SJCRH30 (cell line): ENCODE data around the gene ALOX15B. TPM values are rescaled to one million over a fixed set of nuclear protein-coding genes. Genes with fewer than 3 reads are reported as not detected.

Experiments used
- DNase-seq, 2 experiments: peaks; one replicate each; pipeline ENCODE4 v3.0.0-alpha.2; 2015 to 2020
- H3K27ac ChIP-seq: fragments of 250-450 bp; sonication (Bioruptor Pico); 2 replicates; pipeline ENCODE4 v1.5.1; 2020; ENCODE audit warnings: mild to moderate bottlenecking, moderate library complexity
- H3K27me3 ChIP-seq: fragments of 250-450 bp; sonication (Bioruptor Pico); 2 replicates; pipeline ENCODE4 v1.5.1; 2020; ENCODE audit warnings: mild to moderate bottlenecking, moderate library complexity
- H3K36me3 ChIP-seq: fragments of 250-450 bp; sonication (Bioruptor Pico); 2 replicates; pipeline ENCODE4 v1.5.1; 2020; ENCODE audit warnings: mild to moderate bottlenecking, moderate library complexity
- H3K4me1 ChIP-seq: fragments of 250-450 bp; sonication (Bioruptor Pico); 2 replicates; pipeline ENCODE4 v1.5.1; 2020; ENCODE audit warnings: mild to moderate bottlenecking, moderate library complexity
- H3K4me3 ChIP-seq: fragments of 250-450 bp; sonication (Bioruptor Pico); 2 replicates; pipeline ENCODE4 v1.5.1; 2020; ENCODE audit warnings: mild to moderate bottlenecking, moderate library complexity
- H3K9me3 ChIP-seq: fragments of 250-450 bp; sonication (Bioruptor Pico); replicated peaks from 2 replicates; pipeline ENCODE4 v1.5.1; 2020; ENCODE audit warnings: mild to moderate bottlenecking, moderate library complexity
- total RNA-seq: library from RNA; depleted of rRNA; stranded (reverse); fragments of >200 nt; shearing (Covaris generic); gene quantifications from 2 replicates; pipeline ENCODE4 v1.2.3, GENCODE V29; 2014; rRNA removed

ALOX15B gene
- total RNA-seq, 1 experiment from 2014 or later, result not detected

DNA sequence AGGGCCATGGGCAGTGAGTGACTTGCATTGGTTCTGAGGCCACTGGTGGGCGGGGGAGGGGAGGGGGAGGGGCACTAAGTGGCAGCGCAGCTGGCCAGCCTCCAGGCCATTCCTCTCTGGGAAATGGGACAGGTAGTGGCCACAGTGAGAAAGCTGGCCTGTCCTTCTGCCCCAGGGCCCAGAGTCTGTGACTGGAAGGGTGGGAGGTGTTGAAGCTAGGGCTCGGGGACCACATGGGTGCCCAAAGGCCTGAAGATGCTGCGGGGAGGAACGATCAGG lies 49.0 kb downstream of the ALOX15B start:
- no peaks in the 10 kb centered on the region for H3K27me3 ChIP-seq
- no peaks in the 10 kb centered on the region for H3K9me3 ChIP-seq
- no peak for DNase-seq
- H3K27ac ChIP-seq, result no peak overlapping the region
- no peaks in the 10 kb centered on the region for H3K4me1 ChIP-seq
- no peak overlapping the region for H3K4me3 ChIP-seq
- no peaks in the 10 kb centered on the region for H3K36me3 ChIP-seq

DNA sequence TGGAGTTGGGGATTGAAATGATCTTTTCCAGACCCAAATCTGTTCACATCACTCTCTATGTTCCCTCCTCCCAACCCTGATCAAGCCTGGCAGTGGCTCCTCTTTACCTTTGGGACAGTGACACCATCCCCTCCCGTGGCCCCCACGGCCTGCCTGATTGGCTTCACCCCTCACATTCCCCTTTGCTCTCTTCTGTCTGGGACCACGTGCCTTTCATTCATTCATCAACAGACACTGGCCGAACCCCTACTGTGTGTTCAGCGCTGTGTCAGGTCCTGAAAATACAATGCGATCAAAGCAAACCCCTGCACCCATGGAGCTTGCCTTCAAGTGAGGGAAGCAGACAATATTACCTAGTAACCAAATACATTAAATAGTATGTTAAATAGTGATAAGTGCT lies 50.9 kb downstream of the ALOX15B start:
- no peak for DNase-seq
- Histone ChIP-seq H3K4me3 (no peak overlapping the region), H3K36me3 (no peaks in the 10 kb centered on the region), H3K4me1 (no peaks in the 10 kb centered on the region), H3K27me3 (no peaks in the 10 kb centered on the region), H3K27ac (no peak overlapping the region), H3K9me3 (no peaks in the 10 kb centered on the region)

DNA sequence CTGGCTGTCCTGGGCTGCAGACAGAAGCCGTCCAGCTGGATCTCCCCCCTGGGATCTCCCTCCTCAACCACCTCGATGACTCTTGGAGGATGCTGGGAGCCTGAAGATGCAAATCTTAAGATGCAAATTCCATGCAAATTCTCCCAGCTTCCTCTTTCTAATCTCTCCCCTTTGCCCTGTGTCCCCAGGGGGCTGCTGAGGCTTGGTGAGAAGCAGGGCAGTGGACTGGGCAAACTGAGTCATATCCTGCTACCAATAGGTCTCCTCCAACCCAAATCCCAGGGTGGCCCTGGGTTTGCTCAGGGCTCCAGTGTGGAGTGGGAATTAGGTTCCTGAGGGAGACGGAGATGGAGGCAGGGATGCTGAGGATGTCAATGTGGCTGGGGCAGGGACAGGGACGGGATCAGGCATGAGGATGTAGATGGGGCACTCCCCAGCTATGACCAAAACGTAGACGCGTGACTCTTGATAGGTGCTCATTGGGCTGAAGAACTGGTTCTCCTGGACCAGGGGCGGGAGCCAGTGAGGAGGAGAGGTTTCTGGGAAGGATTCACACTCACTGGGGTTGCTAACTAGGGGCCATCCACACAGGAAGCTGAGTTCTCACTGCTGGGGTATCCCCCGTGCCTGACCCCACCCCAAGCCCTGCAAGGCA lies 52.3 kb downstream of the ALOX15B start:
- H3K27me3 ChIP-seq, result no peaks in the 10 kb centered on the region
- H3K27ac ChIP-seq, result no peak overlapping the region
- no peaks in the 10 kb centered on the region for H3K4me1 ChIP-seq
- H3K4me3 ChIP-seq, result no peak overlapping the region
- H3K36me3 ChIP-seq, result no peaks in the 10 kb centered on the region
- DNase-seq, result no peak
- H3K9me3 ChIP-seq, result no peaks in the 10 kb centered on the region

DNA sequence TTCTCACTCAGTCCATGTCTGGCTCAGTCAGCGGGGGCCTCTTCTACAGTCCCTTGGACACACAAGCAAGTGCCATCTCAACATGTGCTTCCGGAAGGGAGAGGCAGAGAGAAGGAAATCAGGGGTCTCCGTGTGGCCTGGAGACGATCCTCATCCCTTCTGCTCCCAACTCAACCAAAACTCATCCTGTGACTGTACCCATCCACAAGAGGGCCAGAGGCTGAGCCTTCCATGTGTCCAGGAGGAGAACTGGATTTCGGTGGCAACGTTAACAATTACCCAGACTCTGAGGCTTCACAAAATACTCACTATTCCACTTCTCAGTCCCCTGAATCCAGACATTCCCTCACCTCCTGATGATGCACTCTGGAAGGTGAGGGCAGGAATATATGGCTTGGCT lies 56.5 kb downstream of the ALOX15B start:
- Histone ChIP-seq H3K9me3 (no peaks in the 10 kb centered on the region), H3K4me1 (no peaks in the 10 kb centered on the region), H3K27ac (no peak overlapping the region), H3K27me3 (no peaks in the 10 kb centered on the region), H3K4me3 (no peak overlapping the region), H3K36me3 (no peaks in the 10 kb centered on the region)
- no peak for DNase-seq

DNA sequence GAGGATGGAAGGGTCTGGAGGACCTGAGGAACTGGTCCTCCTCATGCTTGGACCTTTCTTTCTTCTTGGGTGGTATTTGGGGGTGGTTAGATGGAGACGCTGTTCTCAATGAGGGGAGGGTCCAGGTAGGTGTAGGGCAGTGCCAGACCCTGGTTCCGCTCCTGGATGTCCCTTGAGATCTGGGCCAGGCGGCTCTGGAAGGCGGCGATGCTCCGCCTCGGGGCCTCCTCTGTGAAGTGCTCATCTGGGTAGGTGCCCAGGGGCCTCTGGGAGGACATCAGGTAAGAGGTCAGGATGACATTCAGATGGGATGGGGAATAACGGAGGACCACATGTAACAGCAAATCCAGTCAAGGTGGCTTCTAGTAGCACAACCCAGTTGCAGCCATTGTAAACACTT lies 57.7 kb downstream of the ALOX15B start:
- Histone ChIP-seq H3K27ac (no peak overlapping the region), H3K36me3 (no peaks in the 10 kb centered on the region), H3K9me3 (no peaks in the 10 kb centered on the region), H3K27me3 (no peaks in the 10 kb centered on the region), H3K4me1 (no peaks in the 10 kb centered on the region), H3K4me3 (no peak overlapping the region)
- no peak for DNase-seq

Other genes starting within 250 kb of the ALOX15B start
- 6.4 and 9.0 TPM in 2 replicates for gene KDM6B, start 204.8 kb upstream of the ALOX15B start, total RNA-seq
- gene TMEM88, start 184.0 kb upstream of the ALOX15B start, total RNA-seq, result 0.36 and 0.63 TPM in 2 replicates
- gene NAA38, start 181.5 kb upstream of the ALOX15B start, total RNA-seq, result 30.4 and 45.3 TPM in 2 replicates
- 3.5 and 5.3 TPM in 2 replicates for gene CYB5D1, start 181.1 kb upstream of the ALOX15B start, total RNA-seq
- 101 and 109 TPM in 2 replicates for gene CHD3, start 150.3 kb upstream of the ALOX15B start, total RNA-seq
- 6.6 and 7.1 TPM in 2 replicates for gene RNF227, start 122.8 kb upstream of the ALOX15B start, total RNA-seq
- 0.61 and 0.73 TPM in 2 replicates for gene KCNAB3, start 109.2 kb upstream of the ALOX15B start, total RNA-seq
- 36.5 and 38.8 TPM in 2 replicates for gene TRAPPC1, start 107.1 kb upstream of the ALOX15B start, total RNA-seq
- 27.5 and 29.8 TPM in 2 replicates for gene CNTROB, start 106.9 kb upstream of the ALOX15B start, total RNA-seq
- gene GUCY2D, start 36.4 kb upstream of the ALOX15B start, total RNA-seq, result not detected in 2 replicates
- gene ALOX12B, start 48.7 kb downstream of the ALOX15B start, total RNA-seq, result not detected in 2 replicates
- not detected in 2 replicates for gene ALOXE3, start 79.5 kb downstream of the ALOX15B start, total RNA-seq
- gene HES7, start 85.0 kb downstream of the ALOX15B start, total RNA-seq, result 0.79 and 0.91 TPM in 2 replicates
- 9.3 and 13.5 TPM in 2 replicates for gene PER1, start 113.3 kb downstream of the ALOX15B start, total RNA-seq
- 6.1 and 7.9 TPM in 2 replicates for gene VAMP2, start 123.9 kb downstream of the ALOX15B start, total RNA-seq
- 13.0 and 19.8 TPM in 2 replicates for gene TMEM107, start 137.3 kb downstream of the ALOX15B start, total RNA-seq
- gene BORCS6, start 151.1 kb downstream of the ALOX15B start, total RNA-seq, result 1.9 and 2.2 TPM in 2 replicates
- gene AURKB, start 171.5 kb downstream of the ALOX15B start, total RNA-seq, result 108 and 113 TPM in 2 replicates
- gene CTC1, start 209.0 kb downstream of the ALOX15B start, total RNA-seq, result 6.9 and 8.3 TPM in 2 replicates
- gene PFAS, start 210.2 kb downstream of the ALOX15B start, total RNA-seq, result 55.8 and 64.6 TPM in 2 replicates
- 17.9 and 19.2 TPM in 2 replicates for gene RANGRF, start 249.6 kb downstream of the ALOX15B start, total RNA-seq